HG02610 (cell line): ENCODE results near the gene GABRR2.
"Not testable (repeated sequence)": the region's sequence is repeated elsewhere in the genome, so short reads cannot be mapped to it uniquely, and the experiment has no call there.

Experiments used
- ATAC-seq: cut with Tn5 transposase; IDR thresholded peaks from one replicate; pipeline ENCODE4 v1.9.1; 2021; ENCODE audit warnings: mild to moderate bottlenecking, moderate library complexity; ENCODE audit not compliant: unreplicated experiment

Gene GABRR2

DNA sequence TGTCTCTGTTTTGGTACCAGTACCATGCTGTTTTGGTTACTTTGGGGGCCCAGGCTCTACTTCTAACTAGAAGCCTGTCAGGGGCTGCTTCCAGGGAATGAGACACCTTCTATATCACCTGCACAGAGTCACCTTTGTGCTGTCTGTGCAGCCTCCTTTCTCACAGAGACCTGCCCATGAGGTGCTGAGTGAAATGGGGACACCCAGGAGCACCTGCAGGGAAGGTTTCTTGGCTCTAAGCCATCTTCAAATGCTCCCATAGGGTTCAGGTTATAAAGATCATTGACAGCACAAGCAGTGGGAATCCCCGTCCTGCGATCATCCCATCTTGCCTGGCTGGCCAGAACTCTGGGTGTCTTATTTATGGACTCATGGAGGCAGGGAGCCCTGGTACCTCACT lies 19.1 kb downstream of the GABRR2 start:
- no peak for ATAC-seq

- ATAC-seq: not testable (repeated sequence)
These were observed 20.0 kb downstream of the GABRR2 start for GRCh38 chr6:89295116-89295515.

DNA sequence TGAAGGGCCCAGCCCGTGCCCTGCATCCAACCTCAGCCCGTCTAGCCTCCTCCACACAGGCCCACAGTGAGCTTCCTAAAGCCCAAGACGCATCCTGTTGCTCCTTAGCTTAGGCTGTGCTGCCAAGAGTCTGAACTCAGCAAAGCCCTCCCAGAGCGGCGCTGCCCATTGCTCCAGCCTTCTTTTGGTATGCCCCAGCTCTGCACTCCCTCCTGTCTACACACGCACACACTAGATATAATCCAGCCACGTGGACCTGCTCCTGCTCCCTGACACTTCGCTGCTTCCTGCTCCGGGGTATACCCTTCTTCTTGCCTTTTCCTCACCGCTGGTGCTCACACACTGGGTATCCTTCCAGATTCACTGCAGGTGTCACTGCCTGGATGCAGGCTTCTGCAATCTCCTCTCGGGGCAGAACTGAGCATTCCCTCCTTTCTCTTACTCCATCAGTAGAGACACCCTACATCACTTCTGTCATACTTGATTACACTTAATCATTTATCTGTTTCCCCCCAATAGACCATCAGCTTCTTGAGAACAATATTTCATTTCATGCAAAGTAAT lies 23.8 kb downstream of the GABRR2 start:
- ATAC-seq: no peak

DNA sequence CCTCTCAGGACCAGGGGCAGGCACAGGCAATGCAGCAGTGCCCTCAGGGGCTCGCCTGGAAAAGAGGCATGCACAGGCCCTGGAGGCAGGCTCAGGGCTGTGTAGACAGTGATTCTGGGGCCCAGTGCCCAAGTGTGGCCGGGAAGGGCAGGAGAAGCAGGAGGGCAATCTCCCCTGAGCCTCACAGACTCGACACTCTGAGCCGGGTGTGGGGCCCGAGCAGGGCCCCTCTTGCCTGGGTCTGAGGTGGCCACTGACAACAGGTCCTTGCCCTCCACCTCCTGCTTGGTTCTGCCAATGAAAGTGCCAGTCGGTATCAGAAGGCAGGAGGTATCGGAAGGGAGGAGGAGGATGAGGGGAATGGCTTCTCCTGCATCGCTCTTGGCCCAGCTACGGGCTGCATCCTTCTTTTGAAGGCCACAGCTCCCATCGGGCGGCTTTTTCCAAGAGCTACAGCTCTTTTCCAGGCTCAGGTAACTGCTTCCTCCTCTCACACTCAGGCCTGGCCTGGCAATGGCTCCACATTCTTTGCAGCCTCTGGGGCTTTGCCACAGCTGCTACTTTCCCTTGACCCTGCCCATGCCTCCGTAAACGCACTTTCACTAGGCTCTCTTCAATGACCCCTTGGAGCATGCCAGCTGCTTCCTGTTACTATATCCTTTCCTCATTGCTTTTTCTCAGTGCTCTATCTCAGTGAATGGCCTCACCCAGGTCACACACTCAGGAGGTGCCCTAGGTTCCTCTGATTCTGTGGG lies 24.5 kb downstream of the GABRR2 start:
- ATAC-seq: no peak

GRCh38 chr6:89289710-89290109 lies 25.4 kb downstream of the GABRR2 start:
- no peak for ATAC-seq

GRCh38 chr6:89287351-89288028 lies 27.6 kb downstream of the GABRR2 start:
- ATAC-seq: no peak

GRCh38 chr6:89286516-89286915 lies 28.6 kb downstream of the GABRR2 start:
- ATAC-seq: no peak

DNA sequence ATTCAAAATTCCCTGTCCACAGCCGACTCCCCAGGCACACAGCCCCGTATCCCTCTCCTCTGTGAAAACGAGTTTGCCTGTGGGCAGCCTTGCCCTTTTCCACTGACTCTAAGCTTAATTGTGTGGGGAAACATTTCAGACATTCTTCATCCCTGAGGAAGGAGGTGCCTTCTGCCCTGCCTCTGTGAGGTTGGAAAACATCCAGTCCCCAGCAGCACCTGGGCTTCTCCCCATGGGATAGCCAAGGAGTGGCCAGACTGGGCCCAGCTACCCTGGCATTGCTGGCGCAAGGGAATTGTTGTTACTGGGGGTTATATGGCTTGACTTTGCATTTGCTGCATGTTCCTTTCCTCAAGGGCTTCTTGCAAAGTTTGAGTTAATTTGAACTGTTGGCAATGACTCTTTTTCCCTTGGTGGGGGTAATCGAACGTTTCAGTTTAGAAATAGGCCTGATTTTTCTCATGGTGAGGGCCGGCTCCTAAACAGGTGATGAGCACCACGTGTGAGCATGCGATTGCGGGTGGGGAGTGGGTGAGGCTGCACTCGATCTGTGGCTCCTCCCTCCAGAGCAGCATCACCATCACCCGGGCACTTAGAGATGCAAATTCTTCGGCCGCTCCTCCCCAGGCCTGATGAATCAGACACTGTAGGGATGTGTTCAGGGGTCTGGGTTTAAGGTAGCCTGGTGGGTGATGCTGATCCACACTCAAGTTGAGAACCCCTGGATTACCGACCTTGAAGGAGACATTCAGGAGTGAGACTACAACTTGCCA lies 29.9 kb downstream of the GABRR2 start:
- ATAC-seq: no peak

- no peak for ATAC-seq
These were observed 31.0 kb downstream of the GABRR2 start for GRCh38 chr6:89284081-89284480.

- no peak for ATAC-seq
These were observed 32.4 kb downstream of the GABRR2 start for GRCh38 chr6:89282749-89283148.

- ATAC-seq: peak; percentile 92
These were observed 33.3 kb downstream of the GABRR2 start for GRCh38 chr6:89281779-89282246.

- no peak for ATAC-seq
These were observed 36.1 kb downstream of the GABRR2 start for GRCh38 chr6:89278956-89279355.

- ATAC-seq: no peak
These were observed 39.2 kb downstream of the GABRR2 start for GRCh38 chr6:89275900-89276299.

DNA sequence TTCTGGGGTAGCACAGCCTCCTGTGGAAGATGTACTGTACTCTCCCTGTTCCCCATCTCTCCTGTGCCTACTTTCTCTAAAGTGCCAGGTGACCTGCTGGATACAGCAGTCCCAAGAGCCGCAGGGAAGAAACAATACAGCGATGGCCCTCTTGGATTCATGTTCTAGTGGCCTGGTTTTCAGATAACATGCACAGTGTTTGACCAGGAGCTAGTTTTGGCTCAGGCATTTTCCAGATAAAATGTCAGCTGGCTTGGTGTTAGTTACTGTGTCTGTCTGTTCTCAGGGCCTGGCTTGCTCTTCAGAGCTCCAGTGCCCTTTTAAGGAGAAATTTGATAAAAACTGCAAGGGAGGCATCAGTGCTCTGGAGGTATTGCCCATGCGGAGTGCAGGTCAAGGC lies 41.3 kb downstream of the GABRR2 start:
- ATAC-seq: no peak

DNA sequence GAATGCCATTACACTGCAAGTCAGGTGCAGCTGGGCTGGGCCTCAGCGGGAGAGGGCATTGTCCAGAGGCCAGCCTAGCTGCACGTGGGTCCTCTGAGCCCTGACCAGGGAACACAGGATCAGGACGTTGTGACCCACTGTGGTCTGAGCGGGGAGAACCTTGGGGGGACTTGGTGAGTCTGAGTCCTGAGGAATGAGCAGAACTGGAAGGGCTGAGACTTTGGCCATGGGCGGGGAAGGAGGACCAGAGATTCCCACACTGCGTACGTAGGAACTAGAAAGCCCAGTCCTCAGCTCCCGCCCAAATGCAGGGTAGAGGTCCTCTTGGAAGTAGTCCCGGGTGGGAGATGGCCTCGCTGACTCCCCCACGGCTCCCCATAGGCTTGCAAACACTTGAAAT lies 42.5 kb downstream of the GABRR2 start:
- no peak for ATAC-seq

- ATAC-seq: peak; percentile 76
These were observed 44.0 kb downstream of the GABRR2 start for GRCh38 chr6:89270951-89271721.

DNA sequence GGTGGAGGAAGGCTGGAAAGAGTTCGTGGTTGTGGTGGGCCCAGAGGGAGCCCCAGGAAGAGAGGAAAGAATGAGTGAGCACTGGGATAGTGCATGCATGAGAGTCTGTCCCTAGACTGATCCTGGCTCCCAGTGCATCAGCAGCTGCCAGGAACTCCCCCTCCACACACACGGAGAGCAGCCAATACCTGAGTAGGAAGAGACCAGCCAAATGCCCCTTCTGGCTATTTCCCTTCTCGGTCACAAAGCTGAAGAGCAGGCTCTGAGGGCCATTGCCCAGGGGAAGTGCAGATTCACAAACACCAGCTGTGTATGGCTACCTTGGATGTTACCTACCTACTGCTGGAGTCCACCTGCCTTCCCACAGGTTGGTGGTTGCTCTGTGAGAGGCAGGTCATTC lies 45.1 kb downstream of the GABRR2 start:
- no peak for ATAC-seq

- ATAC-seq: no peak
These were observed 45.8 kb downstream of the GABRR2 start for GRCh38 chr6:89269252-89269651.

DNA sequence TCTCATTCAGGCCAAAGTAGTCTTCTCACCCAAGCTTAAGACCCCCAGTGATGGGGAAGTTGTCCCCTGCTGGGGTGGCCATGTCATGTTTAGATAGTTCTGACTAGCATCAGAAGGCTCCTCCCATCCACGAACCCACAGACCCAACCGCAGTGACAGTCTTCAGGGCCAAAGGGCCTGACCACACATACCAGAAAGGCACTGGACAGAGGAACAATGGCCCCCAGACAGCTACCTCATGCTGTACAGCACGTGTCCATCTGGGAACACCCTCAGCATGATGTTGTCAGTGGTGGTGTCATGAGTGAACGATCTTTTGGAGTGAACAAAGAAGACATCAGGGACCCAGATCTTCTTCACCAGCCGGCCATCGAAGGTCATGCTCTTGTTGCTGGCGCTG lies 46.3 kb downstream of the GABRR2 start:
- ATAC-seq: no peak

DNA sequence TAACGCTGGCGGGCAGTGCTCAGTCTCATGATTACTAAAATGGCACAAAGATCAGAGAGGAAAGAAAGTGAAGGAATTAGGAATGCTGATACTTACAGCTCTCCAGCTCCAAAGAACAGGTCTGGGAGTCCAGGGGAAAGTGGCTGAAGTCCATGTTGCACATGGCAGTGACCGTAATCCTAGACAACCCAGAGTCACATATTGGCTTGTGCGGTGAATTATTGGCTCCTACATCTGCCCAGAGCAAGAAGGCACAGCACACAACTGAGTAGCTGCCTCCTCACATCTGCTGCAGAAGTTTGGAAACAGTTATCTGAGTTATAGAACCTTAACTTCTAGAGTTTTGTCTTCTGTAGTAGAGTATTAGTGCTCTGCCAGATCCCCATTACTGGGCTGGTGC lies 47.2 kb downstream of the GABRR2 start:
- ATAC-seq: no peak

- no peak for ATAC-seq
These were observed 50.8 kb downstream of the GABRR2 start for GRCh38 chr6:89264296-89264695.
